ENCODE measurements around the gene PRKAR1B. TPM values are rescaled to one million over a fixed set of nuclear protein-coding genes. Genes with fewer than 3 reads are reported as not detected.

The PRKAR1B gene
- total and polyA plus RNA-seq, 10 of the 15 experiments (the other 5 are each of a cell fraction or from before 2014, with no cell fraction given) = 1.4 to 45.6 (median 19.3) TPM

DNA sequence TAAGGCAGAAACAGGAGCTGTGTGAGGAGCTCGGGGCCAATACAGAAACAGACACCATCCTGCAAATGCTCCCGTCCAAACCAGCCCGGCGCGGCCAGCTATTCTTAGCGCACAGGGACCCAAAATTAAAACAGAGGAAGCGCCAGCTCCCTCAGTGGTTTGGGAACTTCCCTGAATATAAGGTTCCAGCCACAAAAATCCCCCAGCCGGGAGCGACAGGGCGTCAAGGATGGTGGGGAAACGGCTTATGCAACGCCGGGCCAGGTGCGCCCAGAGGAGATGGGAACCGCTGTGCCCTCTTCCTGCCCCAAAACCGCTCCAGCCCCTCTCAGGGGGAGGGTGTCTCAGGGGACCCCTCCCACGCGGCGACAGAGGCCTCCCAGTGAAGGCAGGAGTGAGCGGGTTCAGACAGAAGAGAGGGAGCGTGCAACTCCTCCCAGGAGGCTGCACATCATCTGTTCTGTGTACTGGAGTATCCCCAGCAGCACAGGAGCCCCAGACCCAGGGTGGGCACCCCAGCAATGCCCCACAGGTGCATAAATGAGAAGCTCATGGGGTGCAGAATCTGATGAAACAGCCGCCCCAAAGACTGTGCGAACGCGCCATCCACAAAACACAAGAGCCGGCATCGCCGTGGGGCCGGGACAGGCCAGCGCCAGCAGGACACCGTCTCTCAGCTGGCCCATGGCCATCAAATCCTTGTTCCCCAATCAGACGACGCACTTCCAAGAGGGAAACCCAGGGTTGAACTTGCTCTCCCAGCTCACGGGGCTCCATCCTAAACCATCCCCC, 133.6 kb downstream of the PRKAR1B start (continued):
- TF ChIP-seq, protein P1, sequence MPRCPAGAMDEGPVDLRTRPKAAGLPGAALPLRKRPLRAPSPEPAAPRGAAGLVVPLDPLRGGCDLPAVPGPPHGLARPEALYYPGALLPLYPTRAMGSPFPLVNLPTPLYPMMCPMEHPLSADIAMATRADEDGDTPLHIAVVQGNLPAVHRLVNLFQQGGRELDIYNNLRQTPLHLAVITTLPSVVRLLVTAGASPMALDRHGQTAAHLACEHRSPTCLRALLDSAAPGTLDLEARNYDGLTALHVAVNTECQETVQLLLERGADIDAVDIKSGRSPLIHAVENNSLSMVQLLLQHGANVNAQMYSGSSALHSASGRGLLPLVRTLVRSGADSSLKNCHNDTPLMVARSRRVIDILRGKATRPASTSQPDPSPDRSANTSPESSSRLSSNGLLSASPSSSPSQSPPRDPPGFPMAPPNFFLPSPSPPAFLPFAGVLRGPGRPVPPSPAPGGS (IDR thresholded peaks at IDR 0.05; ENCODE audit: borderline replicate concordance, insufficient read depth, low read depth, low read length, poor library complexity, severe bottlenecking) = peak; percentile 77
- peak; percentile 49 for TF ChIP-seq MTA2 (IDR thresholded peaks at IDR 0.05; ENCODE audit: low read depth)
- TF ChIP-seq BHLHE40 (IDR thresholded peaks at IDR 0.05; ENCODE audit: borderline replicate concordance in 1 of 2, low read depth in 2 of 2, low read length in 1 of 2) = peak; percentile 56 to 57; a peak in 3 of 4 replicates
- 0 out of 2 replicates have a peak, but pooled peaks have one; percentile 55 for TF ChIP-seq BCL11A (IDR thresholded peaks at IDR 0.05; ENCODE audit: low read depth, low read length)
- TF ChIP-seq FOXM1 (IDR thresholded peaks at IDR 0.05; ENCODE audit: low read depth, low read length) = peak; percentile 43; the same call in 1 of the 2 replicates
- TF ChIP-seq SIX5 (IDR thresholded peaks at IDR 0.05; ENCODE audit: low read depth, low read length, severe bottlenecking) = no peak
- TF ChIP-seq GATAD2B (conservative IDR thresholded peaks at IDR 0.05; ENCODE audit: low read depth) = peak; percentile 89; the same call in 1 of the 2 replicates
- TF ChIP-seq POU2F2 (IDR thresholded peaks at IDR 0.05; ENCODE audit: borderline replicate concordance, low read depth, low read length) = peak; percentile 59; the same call in 2 of the 3 replicates
- peak; percentile 96 for TF ChIP-seq IKZF1 (conservative IDR thresholded peaks at IDR 0.05)
- peak; percentile 90 for TF ChIP-seq RELA (IDR thresholded peaks at IDR 0.05; ENCODE audit: borderline replicate concordance, partially characterized antibody)
- peak; percentile 82; the same call in 1 of the 2 replicates for TF ChIP-seq TCF12 (IDR thresholded peaks at IDR 0.05; ENCODE audit: low read depth, low read length)
- no peak for TF ChIP-seq BMI1 (IDR thresholded peaks at IDR 0.05; ENCODE audit: borderline replicate concordance)
- TF ChIP-seq, protein P2, sequence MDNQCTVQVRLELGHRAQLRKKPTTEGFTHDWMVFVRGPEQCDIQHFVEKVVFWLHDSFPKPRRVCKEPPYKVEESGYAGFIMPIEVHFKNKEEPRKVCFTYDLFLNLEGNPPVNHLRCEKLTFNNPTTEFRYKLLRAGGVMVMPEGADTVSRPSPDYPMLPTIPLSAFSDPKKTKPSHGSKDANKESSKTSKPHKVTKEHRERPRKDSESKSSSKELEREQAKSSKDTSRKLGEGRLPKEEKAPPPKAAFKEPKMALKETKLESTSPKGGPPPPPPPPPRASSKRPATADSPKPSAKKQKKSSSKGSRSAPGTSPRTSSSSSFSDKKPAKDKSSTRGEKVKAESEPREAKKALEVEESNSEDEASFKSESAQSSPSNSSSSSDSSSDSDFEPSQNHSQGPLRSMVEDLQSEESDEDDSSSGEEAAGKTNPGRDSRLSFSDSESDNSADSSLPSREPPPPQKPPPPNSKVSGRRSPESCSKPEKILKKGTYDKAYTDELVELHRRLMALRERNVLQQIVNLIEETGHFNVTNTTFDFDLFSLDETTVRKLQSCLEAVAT (IDR thresholded peaks at IDR 0.05) = no peak
- peak; percentile 50 for TF ChIP-seq CBFB (IDR thresholded peaks at IDR 0.05; ENCODE audit: low read depth)
- TF ChIP-seq EGR1 (IDR thresholded peaks at IDR 0.05; ENCODE audit: borderline replicate concordance in 1 of 2, low read depth in 2 of 2, low read length in 2 of 2) = peak in 1 of 2 experiments; percentile 85; a peak in 2 of 3 replicates
- TF ChIP-seq CREM (IDR thresholded peaks at IDR 0.05; ENCODE audit: low read depth) = peak; percentile 63; the same call in 1 of the 2 replicates
- TF ChIP-seq TBL1XR1 (IDR thresholded peaks at IDR 0.05; ENCODE audit: low read depth, low read length) = peak; percentile 82; the same call in 1 of the 2 replicates
- TF ChIP-seq NBN (IDR thresholded peaks at IDR 0.05) = 0 out of 2 replicates have a peak, but pooled peaks have one; percentile 22
- no peak for TF ChIP-seq ZNF217 (IDR thresholded peaks at IDR 0.05)
- peak; percentile 43; the same call in 1 of the 2 replicates for TF ChIP-seq POLR2A (IDR thresholded peaks at IDR 0.05; ENCODE audit: low read depth, low read length)
- TF ChIP-seq ZBED1 (IDR thresholded peaks at IDR 0.05; ENCODE audit: borderline replicate concordance) = 0 out of 2 replicates have a peak, but pooled peaks have one; percentile 53
- TF ChIP-seq EP300 (IDR thresholded peaks at IDR 0.05; ENCODE audit: borderline replicate concordance in 1 of 2, control insufficient read depth in 1 of 2, low read depth in 2 of 2, low read length in 2 of 2) = peak in 1 of 2 experiments; percentile 51; a peak in 1 of 4 replicates
- TF ChIP-seq, protein P3, sequence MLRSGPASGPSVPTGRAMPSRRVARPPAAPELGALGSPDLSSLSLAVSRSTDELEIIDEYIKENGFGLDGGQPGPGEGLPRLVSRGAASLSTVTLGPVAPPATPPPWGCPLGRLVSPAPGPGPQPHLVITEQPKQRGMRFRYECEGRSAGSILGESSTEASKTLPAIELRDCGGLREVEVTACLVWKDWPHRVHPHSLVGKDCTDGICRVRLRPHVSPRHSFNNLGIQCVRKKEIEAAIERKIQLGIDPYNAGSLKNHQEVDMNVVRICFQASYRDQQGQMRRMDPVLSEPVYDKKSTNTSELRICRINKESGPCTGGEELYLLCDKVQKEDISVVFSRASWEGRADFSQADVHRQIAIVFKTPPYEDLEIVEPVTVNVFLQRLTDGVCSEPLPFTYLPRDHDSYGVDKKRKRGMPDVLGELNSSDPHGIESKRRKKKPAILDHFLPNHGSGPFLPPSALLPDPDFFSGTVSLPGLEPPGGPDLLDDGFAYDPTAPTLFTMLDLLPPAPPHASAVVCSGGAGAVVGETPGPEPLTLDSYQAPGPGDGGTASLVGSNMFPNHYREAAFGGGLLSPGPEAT (IDR thresholded peaks at IDR 0.05; ENCODE audit: low read depth) = peak; percentile 61; the same call in 1 of the 2 replicates
- peak; percentile 87 to 89 for TF ChIP-seq IKZF2 (IDR thresholded peaks at IDR 0.05)
- no peak for TF ChIP-seq SRF (IDR thresholded peaks at IDR 0.05; ENCODE audit: low read depth in 2 of 2, low read length in 2 of 2)
- 0 out of 2 replicates have a peak, but pooled peaks have one; percentile 9 for TF ChIP-seq CHD2 (IDR thresholded peaks at IDR 0.05; ENCODE audit: borderline replicate concordance, low read depth, low read length)

Data from GM12878 (cell line).